ENCODE results near the gene PPP1R16B.

The PPP1R16B gene

DNA sequence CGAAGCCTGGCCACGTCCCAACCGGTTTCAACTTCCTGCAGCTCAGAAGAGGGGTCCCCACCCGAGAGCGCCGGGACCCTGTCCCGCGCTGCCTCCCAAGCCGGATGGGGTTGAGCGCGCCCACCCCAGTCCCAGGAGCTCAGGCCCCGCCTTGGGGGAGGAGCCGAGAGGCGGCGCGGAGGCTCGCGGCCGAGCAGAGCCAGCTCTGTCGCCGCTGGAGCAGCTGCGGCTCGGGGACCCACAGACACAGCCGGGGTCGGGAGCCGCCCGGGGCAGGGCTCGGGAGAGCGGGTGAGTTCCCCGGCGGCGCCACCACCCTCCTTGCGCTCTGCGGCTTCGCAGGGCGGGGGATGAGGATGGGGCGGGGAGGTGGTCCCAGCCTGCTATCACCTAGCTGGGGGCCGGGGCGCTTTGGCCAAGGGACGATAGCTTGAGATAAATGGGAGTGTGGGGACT, at the start of gene PPP1R16B:
Gene PPP1R16B, plus strand, starts transcription at position 196 of the 456 bp plus-strand sequence. CDS start 30,229 bp downstream, outside the sequence.
- DNase-seq (ENCODE audit: low spot score), result peak; percentile 46

GRCh38 chr20:38757145-38757775, 48.2 kb upstream of the PPP1R16B start:
- DNase-seq (ENCODE audit: low spot score), result no peak

- no peak for DNase-seq (ENCODE audit: low spot score)
These were observed 46.4 kb upstream of the PPP1R16B start for GRCh38 chr20:38759106-38759505.

GRCh38 chr20:38760978-38761377, 44.5 kb upstream of the PPP1R16B start:
- no peak for DNase-seq (ENCODE audit: low spot score)

DNA sequence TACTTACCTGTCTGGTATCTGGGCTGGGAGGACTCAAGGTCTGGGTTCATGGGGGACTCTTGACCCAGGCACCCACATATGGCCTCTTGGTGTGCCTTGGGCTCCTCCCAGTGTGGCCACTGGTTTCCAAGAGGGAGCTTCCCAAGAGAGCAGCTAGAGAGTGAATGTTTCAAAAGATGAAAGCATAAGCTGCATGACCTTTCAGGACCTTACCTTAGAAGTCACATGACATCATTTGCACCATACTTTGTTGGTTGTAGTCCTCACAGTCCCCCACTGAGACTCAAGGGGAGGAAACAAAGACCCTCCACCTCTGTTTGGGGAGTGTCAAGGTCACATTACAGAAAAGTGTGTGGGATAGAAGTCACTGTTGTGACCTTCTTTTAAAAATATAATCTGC, 43.3 kb upstream of the PPP1R16B start:
- no peak for DNase-seq (ENCODE audit: low spot score)

DNA sequence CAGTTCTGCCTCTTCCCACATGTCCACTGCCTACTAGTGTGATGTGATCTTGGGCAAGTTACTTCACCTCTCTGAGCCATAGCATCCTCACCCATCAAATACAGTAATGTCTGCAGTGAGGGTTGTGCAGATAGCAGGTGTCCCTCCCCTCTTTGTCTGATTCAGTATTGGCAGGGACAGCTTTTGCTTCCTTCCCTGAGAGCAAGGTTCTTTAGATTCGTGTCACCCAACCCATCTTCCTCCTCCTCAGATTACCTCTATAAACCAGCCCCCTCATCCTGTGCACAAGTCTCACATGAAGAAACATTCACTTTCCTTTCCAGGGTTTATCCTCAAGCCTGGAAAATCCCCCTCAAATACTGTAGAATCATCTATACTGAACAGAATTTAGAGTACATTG, 41.9 kb upstream of the PPP1R16B start:
- DNase-seq (ENCODE audit: low spot score), result no peak

GRCh38 chr20:38764567-38765318, 40.8 kb upstream of the PPP1R16B start:
- peak; percentile 91 for DNase-seq (ENCODE audit: low spot score)

- DNase-seq (ENCODE audit: low spot score), result no peak
These were observed 39.4 kb upstream of the PPP1R16B start for GRCh38 chr20:38766071-38766470.

- DNase-seq (ENCODE audit: low spot score), result no peak
These were observed 35.9 kb upstream of the PPP1R16B start for GRCh38 chr20:38769376-38770295.

GRCh38 chr20:38770546-38770945, 35.0 kb upstream of the PPP1R16B start:
- DNase-seq (ENCODE audit: low spot score), result no peak

GRCh38 chr20:38770970-38771369, 34.5 kb upstream of the PPP1R16B start:
- DNase-seq (ENCODE audit: low spot score), result no peak

DNA sequence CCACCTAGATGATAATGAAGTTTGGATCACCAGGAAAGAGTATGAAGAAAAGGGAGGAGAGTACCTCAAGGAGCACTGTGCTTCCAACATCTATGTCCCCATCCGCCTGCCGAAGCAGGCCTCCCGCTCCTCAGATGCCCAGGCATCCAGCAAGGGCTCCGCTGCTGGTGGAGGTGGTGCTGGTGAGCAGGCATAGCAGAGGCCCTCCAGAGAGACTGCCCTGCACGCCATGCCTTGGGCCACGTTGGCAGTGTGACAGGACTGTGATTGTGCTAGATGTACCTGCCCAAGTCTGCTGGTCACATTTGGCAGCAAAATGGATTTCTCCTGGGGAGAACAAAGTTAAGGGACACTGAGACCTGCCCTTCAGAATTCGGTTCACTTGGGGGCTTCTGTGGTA, 33.9 kb upstream of the PPP1R16B start:
- no peak for DNase-seq (ENCODE audit: low spot score)

DNA sequence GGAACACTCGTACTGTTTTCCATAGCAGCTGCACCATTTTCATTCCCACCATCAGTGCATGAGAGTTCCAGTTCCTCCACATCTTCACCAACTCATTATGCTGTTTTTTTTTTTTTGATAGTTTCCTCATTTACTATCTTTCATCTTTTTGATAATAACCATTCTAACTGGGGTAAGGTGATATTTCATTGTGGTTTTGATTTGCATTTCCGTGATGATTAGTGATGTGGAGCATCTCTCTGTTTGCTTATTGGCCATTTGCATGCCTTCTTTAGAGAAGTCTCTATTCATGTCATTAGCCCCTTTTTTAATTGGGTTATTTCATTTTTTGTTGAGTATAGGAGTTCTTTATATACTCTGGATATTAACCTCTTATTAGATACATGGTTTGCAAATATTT, 31.3 kb upstream of the PPP1R16B start:
- DNase-seq (ENCODE audit: low spot score), result no peak

- no peak for DNase-seq (ENCODE audit: low spot score)
These were observed 29.1 kb upstream of the PPP1R16B start for GRCh38 chr20:38776363-38776762.

DNA sequence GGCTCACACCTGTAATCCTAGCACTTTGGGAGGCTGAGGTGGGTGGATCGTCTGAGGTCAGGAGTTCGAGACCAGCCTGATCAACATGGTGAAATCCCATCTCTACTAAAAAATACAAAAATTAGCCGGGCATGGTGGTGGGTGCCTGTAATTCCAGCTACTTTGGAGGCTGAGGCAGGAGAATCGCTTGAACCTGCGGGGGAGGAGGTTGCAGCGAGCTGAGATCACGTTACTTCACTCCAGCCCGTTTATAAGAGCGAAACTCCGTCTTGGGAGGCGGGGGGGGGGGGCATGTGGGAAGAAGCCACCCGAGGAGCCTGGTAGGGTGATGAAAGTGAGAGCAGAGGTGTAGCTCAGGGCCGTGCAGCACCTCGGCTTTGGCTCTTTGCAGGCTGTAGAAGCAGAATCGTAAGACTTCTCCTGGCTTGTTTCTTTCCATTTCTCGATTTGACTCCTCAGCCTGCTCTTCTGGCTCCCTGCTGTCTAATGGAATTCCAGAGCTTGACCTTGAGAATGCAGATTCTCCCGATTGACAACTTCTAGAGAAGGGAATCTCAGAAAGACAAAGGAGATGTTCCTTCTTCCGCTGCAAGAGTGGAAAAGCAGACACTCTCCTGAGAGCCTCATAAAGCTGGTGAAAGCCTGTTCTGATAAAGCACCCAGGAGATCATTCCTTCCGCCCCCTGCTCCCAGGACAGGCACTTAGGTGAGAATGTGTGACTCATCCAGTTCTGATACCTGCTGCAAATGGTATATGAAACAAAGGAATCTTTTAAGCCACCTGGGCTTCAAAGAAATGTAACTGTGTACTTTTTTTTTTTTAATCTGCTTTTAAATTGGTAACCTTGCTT, 26.0 kb upstream of the PPP1R16B start:
- no peak for DNase-seq (ENCODE audit: low spot score)

- DNase-seq (ENCODE audit: low spot score), result no peak
These were observed 23.2 kb upstream of the PPP1R16B start for GRCh38 chr20:38782275-38782674.

DNA sequence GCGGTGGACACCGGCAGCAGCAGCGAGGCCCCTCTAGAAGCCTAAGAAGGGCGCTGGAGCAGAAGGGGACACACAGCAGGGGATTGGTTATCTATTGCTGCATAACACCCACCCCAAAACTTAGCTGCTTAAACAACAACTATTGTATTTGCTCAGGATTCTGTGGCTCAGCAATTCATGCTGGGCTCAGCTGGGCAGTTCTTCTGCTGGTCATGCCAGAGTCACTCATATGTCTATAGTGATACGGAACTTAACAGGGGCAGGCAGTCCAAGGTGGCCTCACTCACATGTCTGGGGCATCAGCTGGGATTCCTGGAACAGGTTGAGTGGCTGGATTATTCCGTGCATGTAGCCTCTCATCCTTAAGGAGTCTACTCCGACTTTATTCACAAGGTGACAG, 17.6 kb upstream of the PPP1R16B start:
- DNase-seq (ENCODE audit: low spot score), result no peak

GRCh38 chr20:38789503-38790199, 15.8 kb upstream of the PPP1R16B start:
- peak; percentile 24 for DNase-seq (ENCODE audit: low spot score)

- DNase-seq (ENCODE audit: low spot score), result peak; percentile 12
These were observed 15.1 kb upstream of the PPP1R16B start for GRCh38 chr20:38790200-38791053.

- DNase-seq (ENCODE audit: low spot score), result no peak
These were observed 14.2 kb upstream of the PPP1R16B start for GRCh38 chr20:38791291-38791690.

All from AG08395 (cell line).